GM20000 (cell line): ENCODE measurements around the gene SLC4A1AP.

ENCODE experiments used
- DNase-seq: peaks from one replicate; pipeline ENCODE4 v3.0.0; 2012; ENCODE audit warnings: low spot score
- TF ChIP-seq, protein P1 (sequence below): IDR thresholded peaks from 2 replicates; pipeline ENCODE4 v1.5.1; 2012; ENCODE audit warnings: mild to moderate bottlenecking, control low read depth; ENCODE audit errors: extremely low read depth, missing control alignments

SLC4A1AP gene

DNA sequence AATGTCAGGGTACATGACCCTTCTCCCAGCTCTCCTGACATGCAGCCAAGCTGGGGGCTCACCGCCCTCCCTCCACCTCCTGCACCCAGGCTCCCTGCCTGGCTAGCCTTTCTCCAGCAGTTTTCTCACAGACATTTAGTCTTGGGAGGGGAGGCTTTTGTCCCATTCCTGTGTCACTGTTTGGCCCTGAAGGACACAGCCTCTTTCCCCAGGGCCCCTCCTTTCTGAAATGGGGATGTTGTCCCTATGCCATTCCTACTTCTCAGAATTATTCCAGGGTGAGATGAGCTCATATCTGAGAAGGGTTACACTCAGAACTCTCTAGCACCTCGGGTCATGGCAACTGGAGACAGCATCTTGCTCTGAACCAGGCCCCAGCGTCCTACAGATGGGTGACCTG lies 60.5 kb downstream of the SLC4A1AP start:
- TF ChIP-seq, protein P1, sequence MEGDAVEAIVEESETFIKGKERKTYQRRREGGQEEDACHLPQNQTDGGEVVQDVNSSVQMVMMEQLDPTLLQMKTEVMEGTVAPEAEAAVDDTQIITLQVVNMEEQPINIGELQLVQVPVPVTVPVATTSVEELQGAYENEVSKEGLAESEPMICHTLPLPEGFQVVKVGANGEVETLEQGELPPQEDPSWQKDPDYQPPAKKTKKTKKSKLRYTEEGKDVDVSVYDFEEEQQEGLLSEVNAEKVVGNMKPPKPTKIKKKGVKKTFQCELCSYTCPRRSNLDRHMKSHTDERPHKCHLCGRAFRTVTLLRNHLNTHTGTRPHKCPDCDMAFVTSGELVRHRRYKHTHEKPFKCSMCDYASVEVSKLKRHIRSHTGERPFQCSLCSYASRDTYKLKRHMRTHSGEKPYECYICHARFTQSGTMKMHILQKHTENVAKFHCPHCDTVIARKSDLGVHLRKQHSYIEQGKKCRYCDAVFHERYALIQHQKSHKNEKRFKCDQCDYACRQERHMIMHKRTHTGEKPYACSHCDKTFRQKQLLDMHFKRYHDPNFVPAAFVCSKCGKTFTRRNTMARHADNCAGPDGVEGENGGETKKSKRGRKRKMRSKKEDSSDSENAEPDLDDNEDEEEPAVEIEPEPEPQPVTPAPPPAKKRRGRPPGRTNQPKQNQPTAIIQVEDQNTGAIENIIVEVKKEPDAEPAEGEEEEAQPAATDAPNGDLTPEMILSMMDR: no peak
- DNase-seq: no peak

DNA sequence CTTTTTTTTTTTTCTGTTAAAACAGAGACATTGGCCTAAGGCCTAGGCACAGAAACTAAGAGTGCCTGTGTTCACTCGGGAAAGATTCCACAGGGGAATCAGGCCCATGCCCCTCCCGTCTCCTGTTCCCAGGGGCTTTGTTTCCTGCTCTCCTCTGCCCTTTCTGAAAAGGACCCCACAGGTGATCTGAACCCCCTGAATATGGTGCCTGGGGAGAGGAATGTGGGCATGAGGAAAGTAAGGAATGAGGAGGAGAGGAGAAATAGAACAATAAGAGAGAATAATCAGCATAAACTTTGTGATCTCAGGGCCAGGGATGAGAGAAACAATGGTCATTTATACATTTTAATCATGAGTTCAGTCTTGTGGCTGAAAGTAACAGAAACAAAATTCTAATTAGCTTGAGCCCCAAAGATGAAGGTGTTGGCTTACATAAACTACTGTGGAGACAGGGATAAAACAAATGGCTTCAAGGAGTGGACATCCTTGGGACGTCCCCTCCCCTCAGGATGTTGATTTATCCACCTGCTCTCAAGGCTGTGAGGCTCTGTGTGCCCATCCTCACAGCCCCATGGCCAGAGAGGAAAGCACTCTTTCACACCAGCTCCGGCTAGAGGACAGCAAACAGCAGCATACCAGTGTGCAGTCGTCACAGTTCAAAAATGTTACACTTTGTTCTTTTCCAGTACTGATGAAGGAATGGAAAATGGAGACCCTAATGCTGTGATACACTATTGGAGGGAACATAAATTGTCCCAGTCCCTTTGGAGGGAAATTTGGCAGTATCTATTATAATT lies 61.4 kb downstream of the SLC4A1AP start:
- no peak for DNase-seq
- TF ChIP-seq, protein P1: no peak

DNA sequence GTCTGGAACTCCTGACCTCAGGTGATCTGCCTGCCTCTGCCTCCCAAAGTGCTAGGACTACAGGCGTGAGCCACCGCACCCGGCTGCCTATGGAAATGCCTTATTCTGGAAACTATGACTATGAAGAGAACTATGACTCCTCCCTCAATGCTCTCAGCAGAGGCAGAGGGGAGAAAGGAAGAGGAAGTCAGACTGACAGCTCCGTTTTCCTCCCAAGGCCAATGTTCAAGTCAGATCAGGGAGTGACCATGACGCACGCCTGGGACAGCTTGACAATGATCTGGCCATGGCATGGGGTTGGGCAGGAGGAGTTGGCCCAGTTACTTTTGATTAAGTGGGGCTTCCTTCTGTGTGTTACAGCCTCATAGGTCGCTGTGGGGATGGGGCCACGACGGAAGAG lies 63.6 kb downstream of the SLC4A1AP start:
- TF ChIP-seq, protein P1: no peak
- DNase-seq: no peak

DNA sequence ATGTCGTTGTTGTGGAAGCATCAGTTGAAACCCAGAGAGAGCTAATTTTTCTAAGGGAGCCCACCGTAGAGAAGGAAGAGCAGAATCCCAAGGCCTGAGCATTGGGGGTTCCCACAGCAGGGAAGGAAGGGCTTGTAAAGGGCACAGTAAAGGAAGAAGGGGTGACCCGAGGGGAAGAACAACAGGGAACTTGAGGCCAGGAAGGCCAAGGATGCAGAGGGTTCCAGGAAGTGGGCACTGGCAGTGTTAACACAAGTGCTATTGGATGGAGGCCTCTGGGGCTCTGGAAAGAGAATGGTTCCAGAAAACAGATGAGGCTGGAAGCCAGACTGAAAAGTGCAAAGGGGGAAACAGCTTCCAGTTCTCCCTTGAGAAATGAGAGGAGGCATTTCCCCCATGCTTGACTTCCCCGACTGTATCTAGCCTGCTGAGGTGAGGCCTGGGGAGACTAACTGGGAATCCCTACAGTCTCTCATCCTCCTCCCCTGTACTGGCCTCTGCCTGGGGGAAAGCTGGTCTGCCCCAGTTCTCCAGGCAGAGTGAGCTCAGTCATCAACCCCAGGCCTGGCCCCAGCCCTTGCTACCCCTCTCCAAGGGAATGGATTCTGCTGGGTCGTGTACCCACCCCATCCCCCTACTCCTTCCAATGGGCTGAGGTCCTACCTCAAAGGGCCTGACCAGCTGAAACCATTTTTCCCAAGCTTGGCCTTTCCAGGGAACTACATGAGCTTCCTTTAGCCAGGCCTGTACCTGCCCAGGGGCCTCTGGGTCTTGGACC lies 64.6 kb downstream of the SLC4A1AP start:
- no peak for DNase-seq
- TF ChIP-seq, protein P1: no peak

DNA sequence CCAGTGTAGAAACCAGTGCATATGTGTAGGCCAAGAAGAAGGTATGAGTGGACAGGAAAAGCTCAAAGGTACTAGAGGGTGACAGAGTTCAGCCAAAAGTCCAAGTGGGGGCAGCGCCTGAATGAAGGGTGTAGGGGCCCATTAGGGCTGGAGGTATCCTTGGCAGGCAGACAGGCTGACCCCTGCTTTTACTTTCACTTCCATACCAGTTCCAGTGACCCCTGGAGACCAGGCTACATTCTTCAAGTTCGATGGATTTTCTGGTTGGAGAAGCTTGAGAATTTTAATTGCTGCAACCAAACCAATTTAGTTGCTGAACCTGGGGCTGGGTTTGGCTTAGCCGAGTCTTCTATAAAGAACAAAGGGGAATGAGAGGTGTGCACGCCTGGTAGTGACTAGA lies 65.5 kb downstream of the SLC4A1AP start:
- TF ChIP-seq, protein P1: no peak
- DNase-seq: no peak

DNA sequence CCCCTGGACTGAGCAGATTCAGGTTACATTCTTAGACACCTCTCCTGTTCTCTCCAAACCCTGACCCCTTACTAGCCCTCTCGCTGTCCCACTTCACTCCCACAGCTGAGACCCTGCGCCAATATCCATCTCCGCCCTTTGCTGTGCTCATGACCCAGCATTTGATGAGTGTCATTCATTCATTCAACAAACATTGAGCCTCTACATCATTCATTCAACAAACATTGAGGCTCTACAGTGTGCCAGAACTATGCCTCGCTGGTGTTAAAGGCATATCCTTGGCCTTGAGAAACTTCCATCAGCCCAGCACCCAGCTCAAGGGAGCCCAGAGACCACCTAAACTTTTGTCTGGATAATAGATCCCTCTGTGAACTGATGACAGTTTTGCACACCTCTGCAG lies 65.9 kb downstream of the SLC4A1AP start:
- TF ChIP-seq, protein P1: no peak

DNA sequence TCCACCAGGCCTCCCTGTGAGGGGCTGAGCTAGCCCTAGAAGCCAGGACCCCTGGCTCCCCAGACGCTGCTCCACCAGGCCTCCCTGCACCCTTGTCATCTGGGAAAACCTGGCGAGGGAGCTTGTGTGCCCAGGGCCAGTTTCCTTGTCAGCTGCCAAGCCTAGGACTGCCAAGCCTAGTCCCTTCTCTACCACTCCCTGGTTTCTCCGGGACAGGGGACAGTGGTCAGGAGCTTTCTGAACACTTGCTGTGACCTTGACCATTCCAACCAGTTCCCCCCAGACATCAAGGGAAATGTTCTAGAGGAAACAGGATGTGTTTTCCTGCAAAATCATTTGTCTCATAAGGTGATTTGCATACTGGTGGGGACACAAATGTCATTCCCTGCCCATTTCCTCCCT lies 66.6 kb downstream of the SLC4A1AP start:
- TF ChIP-seq, protein P1: no peak
- DNase-seq: no peak

More for the DNA sequence above, 65.9 kb downstream of the SLC4A1AP start:
- no peak for DNase-seq
